GM21526 (cell line): ENCODE data around the gene GLTP.
"Not testable (repeated sequence)": the region's sequence is repeated elsewhere in the genome, so short reads cannot be mapped to it uniquely, and the experiment has no call there.

Experiments used
- ATAC-seq: cut with Tn5 transposase; IDR thresholded peaks from one replicate; pipeline ENCODE4 v1.9.1; 2021; ENCODE audit warnings: moderate library complexity; ENCODE audit not compliant: unreplicated experiment, low FRiP score

Gene GLTP, protein sequence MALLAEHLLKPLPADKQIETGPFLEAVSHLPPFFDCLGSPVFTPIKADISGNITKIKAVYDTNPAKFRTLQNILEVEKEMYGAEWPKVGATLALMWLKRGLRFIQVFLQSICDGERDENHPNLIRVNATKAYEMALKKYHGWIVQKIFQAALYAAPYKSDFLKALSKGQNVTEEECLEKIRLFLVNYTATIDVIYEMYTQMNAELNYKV

DNA sequence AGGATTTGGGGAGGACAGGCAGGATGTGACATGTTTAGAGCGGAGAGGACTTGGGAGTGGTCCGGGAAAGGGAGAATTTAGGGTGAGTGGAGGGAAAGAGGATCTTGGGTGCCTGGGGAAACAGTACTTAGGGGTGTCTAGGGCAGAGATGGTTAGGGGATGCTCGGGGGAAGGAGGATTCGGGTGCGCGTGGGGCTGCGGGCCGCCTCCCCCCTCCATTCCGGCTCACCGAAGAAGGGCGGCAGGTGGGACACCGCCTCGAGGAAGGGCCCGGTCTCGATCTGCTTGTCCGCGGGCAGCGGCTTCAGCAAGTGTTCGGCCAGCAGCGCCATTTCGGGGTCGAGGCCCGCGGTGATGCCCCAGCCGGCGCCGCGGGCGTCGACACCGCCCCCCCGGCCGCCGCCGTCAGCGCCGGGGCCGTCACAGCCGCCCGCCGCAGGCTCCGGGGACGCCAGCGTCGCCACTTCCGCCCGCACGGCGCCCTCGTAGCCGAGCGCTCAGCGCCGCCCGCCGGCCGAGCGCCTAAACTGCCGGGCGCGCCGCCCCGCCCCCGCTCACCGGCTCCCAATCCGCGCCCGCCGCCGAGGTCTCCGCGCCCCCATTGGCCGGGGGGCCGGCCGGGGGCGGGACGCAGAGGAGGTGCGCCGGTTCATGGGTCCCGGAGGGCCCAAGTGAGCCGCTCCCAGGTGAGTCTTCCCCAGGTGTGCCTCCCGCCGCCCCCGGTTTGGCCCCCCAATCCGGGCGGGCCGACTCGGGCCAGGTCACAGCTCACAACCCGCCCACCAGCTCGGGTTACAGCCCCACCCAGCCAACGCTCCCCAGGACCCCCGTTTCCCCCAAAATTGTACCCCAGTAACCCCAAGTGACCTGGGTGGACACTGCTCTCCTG is at the start of gene GLTP:
GLTP (minus strand) TSS at position 499 of the 889 bp plus-strand sequence; CDS start at position 332, 167 bp downstream.
- ATAC-seq, result peak; percentile 84

DNA sequence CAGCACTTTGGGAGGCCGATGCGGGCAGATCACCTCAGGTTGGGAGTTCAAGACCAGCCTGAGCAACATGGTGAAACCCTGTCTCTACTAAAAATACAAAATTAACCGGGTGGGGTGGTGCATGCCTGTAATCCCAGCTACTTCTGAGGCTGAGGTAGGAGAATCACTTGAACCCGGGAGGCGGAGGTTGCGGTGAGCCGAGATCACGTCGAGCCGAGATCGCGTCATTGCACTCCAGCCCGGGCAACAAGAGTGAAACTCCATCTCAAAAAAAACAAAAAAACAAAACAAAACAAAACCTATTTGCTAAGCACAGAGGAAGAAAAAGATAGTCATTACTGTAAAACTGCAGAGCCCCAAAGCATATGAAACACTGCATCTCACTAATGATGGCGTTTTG is 49.0 kb upstream of the GLTP start:
- not testable (repeated sequence) for ATAC-seq

DNA sequence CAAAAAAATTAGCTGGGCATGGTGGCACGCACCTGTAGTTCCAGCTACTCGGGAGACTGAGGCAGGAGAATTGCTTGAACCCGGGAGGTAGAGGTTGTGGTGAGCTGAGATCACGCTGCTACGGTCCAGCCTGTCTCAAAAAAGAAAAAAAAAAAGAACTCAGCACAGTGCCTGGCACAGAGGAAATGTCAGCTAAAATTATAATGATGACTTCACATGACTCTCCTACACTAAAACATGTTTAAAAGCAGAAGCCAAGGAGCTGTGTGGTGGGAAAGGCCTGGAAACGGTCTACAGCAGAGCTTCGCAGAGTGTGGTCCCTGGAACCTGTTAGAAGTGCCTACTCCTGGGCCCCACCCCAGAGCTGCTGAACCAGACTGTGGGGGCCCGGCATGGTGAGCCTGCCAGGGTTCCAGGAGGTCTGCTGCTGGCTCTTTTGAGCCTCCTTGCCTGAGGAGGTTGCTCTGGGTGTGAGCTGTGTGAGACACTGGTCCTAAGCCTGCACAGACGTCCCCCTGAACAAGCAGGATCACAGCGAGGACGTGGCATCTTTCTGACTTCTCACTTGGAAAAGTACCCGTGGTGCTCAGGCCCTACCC is 47.8 kb upstream of the GLTP start:
- no peak for ATAC-seq

DNA sequence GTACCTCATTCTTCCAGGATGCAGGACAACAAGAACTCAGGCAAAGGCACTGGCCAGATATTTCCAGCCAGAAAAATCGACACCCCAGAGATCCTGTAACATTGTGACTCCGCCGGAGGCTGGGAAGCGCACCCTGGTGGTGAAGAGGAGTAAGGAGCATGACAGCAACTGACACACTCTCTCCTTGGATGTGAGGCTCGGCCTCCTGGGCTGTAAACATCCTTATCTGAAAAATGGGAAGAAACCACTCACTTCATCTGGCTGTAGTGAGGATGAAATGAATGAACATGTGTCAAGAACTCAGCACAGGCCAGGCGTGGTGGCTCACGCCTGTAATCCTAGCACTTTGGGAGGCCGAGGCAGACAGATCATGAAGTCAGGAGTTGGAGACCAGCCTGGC is 47.3 kb upstream of the GLTP start:
- ATAC-seq, result no peak

DNA sequence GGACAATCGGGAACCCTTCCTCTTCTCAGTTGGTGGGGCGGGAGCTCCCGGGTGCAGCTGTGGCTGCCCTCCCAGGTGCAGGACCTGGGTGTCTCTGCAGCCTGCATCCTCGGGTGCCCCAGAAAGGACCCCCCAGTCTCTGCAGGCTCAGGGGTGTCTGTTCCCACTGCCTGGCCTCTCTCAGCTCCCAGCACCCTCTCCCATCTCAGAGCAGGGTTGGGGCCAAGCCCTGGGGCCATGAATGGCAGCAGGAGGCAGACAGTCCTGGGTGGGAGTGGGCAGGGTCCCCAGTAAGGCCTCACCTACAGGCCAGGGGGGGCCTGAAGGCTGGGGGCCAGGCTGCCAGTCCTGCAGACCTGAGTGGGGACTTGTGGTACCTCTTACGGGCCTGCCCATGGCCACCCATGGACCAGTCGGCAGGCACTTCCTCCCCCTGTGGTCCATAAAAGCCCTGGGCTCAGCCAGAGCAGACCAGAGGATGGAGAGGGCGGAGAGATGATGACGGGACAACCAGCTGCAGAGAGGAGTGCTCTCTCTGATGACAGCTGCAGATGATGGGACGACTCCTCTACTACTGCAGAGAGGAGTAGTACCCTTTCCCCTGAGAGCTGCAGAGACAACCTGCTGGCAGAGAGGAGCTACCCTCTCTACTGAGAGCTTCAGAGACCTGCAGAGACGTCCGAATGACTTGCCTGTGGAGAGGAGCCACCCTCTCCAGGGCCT is 46.3 kb upstream of the GLTP start:
- no peak for ATAC-seq

DNA sequence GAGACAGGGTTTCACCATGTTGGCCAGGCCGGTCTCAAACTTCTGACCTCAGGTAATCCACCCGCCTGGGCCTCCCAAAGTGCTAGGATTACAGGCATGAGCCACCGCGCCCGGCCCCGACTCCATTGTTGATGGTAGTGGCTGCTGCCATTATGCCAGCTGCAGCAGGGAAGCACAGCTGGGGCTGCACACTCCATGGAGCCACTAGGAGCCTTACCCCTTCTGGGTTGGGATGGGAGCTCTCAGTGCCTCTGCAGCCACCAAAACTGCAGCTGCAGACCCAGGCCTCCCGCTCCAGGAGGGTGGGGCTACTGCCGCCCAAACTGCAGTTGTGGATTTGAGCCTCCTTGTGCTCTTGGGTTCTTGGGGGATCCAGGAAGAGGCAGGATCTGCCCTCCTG is 45.7 kb upstream of the GLTP start:
- no peak for ATAC-seq

DNA sequence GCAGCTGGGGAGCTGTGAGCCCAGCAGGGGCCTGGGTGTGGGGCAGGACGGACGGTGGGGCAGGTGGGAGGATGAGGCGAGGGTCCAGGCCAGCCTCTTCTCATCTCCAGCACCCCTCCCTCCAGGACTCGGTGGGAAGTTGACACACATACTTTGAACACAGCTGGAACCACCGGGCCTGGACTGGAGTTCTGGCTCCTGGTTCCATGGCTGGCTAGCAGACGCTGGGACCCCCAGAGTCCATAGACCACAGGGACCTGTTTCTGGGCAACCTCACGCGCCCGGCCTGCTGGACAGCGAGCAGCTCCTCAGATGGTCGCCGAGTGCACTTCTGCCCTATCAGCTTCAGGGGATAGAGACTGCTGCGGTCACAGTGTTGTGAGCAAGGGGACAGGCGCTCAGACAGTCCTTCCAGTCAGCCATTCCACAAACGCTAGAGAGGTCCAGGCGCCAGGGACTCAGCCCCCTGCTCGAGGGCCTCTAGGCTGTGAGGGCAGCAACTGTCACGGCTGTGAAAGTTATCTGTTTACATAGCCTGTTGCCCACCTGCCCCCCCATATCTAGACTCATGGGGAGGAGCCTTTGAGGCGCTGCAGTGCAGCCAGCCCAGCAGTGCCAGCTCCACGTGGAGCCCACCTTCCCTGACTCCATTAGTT is 45.0 kb upstream of the GLTP start:
- ATAC-seq, result no peak

DNA sequence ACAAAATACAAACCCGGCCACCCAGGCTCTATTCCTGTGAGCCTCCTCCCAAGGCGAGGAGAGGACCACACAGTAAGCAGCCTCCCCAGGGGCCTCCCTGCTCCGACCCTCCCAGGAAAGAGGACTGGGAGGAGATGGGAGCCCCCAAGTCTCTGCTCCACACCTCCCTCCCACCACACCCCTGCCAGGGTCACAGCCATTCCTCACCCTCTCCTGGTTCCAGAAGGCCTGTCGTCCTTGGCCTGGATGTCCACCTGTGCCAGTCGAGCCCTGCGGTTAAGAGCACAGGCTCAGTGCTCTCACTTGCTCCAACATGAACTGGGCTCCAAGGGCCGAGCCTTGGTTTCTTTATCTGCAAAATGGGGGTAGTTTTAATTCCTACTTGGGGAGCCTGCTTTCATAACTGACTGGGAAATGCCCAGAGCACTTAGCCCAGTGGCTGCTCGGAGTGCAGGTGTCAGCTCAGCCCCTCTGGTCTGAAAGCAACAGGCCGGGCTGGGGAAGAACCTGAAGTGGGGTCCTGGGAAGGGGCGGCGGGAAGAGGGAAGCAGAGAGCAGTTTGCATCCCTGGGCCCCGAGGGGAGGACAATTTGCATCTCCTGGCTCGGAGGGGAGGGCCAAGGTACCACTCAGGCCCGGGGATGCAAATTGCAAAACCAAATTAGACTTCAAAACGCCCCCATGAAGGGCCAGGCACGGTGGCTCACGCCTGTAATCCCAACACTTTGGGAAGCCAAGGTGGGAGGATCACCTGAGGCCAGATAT is 43.3 kb upstream of the GLTP start:
- ATAC-seq, result no peak

DNA sequence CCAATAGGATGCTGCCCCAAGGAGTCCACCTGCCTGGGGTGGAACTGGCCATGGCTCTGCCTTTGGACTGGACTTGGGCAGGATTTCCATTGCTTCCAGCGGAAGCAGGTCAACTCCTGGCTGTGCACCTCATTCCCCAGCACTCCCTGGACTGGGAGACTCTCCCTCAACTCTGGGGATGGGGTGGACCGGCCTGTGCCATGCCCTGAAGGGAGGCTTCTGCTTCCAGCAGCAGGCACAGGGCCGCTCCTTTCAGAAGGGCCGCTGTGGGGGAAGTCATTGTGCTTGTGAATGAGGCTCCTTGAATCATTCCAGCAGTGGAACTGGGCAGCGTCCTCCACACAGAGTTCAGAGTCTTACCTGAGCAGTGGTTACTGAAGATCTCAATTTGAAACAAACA is 42.7 kb upstream of the GLTP start:
- no peak for ATAC-seq

DNA sequence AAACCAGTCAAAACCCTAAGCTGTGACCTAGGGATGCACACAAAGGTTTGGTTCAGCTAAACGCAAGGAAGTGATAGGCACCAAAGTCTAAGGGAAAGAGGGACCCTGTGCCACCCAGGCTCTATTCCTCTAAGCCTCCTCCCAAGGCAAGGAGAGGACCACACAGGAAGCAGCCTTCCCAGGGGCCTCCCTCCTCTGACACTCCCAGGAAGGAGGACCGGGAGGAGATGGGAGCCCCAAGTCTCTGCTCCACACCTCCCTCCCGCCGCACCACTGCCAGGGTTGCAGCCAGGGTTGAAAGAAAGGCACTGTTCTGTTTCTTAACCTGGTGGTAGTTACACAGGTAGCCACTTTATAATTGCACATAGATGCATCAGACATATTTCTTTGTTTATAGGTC is 41.6 kb upstream of the GLTP start:
- ATAC-seq, result no peak

DNA sequence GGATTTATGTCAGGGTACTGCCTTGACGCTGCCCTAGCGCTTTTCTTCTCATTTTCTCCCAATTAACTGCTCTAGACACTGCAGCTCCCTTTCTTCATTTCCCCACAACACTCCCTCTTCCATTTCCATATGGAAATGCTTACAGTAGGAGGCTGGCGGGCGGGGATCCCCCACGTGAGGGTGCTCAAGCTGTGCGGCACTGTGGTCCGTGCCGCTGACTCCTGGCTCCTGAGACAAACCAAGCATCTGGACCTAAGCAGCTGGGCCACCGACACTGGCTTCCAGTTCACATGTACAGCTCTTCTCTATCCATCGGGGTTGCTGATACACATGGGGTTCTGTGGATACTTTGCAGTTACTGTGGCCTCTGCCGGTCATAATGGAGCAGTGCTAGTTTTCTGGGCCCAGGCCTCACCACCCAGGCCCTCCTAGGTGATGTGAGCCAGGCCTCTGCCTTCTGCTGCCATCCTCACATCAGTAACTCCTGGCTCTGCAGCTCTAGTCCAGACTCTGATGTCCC is 40.0 kb upstream of the GLTP start:
- ATAC-seq, result no peak

DNA sequence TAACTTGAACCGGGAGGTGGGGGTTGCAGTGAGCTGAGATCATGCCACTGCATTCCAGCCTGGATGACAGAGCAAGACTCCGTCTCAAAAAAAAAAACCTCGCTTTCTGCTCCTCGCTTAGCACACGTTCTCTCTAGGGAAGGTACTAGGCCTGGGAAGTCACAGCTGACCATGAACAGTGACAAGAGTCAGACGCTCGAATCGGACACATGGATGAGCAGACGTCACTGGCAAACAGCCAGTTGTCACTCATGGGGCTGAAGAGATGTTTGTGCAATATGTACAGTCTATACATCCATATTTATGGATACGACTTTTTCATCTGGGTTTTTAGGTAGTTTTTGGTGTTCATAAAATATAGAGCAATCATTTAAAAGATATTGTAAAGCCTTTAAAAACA is 39.1 kb upstream of the GLTP start:
- no peak for ATAC-seq

DNA sequence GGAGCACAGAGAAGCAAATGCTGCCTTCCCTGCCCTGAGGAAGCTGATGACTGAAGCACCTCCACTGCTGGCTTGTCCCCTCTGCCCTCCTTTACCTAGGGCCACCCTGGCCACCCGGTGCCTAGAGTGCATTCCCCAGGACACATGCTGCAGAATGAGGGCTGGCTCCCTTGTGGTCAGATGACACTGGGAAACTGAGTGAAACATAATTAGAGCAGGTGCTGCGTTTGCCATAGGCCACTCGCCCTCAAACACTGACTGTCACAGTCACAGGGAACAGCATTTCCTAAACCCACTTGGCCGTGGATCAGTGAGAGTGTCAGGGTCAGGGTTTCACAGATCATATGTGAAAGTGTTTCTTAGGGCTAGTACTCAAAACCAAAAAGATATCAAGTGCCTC is 35.7 kb upstream of the GLTP start:
- no peak for ATAC-seq

DNA sequence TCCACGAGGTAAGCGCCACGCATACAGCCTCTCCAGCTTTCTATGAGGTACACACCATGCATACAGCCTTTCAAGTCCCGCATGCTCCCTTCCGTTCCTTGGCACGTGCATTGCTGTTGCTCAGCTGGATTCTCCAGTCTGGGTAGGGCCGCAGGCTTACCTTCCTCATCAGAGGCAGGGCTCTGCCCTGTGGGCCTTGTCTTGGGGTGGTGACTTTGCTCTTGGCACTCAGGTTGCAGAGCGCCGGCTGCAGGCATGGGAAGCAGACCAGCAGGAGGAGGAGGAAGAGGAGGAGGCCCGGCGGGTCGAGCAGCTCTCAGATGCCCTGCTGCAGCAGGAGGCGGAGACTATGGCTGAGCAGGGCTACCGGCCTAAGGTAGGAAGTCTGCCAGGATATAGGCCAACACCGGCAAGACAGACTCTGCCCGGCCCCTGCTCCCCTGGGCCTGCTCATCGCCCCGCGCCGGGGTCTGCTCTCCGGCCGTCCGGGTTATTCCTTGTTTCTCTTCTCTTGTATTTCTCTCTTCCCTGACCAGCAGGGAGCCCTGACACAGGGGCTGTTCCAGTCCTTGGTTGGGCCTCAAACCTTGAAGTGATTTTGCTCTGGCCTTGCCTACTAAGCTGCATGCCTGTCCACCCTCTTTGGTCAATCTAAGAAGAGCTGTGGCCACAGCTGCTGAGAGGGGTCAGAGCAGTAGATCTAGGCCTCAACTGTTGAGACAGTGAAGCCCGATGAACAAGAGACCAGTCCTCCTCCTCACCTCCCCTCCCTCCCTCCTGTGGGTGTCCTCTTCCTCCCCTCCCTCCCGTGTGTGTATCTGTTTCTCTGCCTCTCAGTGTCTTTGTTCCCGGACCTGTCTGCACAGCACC is 35.1 kb upstream of the GLTP start:
- ATAC-seq, result no peak

DNA sequence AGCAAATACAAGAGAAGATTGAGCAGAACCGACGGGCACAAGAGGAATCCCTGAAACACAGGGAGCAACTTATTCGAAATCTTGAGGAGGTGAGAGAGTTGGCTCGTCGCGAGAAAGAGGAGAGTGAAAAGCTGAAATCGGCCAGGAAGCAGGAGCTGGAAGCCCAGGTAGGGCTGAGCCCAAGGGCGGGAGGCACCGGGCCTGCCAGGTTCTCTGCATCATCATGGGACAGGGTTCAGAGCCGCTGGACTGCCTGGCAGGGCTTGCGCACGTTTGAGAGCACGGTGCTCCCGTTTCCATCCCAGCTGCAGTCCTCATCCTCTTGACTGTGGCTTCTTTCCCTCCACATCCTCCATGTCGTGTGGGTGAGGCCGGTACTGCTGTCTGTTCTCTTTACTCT is 34.1 kb upstream of the GLTP start:
- no peak for ATAC-seq

DNA sequence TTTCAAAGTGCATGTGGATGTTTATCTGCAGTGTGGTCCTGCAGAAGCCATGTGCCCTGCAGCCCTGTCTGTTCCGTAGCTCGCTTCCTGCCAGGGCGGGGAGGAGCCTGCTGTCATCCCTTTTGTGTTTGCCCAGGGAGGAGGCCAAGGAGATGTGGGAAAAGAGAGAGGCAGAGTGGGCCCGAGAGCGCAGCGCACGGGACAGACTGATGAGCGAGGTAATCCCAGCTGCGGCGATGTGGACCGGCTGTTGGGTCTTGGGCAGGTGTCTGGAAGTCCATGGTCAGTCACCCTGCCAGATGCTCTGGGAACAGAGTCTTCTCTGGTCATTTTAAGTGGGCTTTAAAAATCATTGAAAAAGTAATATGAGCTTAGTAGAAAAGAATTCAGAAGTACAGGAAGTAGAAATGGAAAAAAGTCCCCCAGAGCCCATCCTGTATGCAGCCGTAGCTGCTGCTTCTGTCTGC is 32.5 kb upstream of the GLTP start:
- ATAC-seq, result no peak

DNA sequence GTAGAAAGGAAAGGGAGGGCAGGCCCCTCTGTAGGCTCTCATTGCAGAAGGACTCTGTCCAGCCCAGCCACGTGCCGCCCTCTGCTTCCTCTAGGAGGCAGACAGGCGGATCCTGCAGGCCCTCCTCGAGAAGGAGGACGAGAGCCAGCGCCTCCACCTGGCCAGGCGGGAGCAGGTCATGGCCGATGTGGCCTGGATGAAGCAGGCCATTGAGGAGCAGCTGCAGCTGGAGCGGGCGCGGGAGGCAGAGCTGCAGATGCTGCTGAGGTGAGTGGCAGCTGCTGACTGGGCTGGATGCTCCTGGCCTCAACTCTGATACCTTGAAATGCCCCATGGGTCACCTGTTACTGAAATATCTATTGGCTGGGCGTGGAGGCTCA is 30.6 kb upstream of the GLTP start:
- ATAC-seq, result no peak

DNA sequence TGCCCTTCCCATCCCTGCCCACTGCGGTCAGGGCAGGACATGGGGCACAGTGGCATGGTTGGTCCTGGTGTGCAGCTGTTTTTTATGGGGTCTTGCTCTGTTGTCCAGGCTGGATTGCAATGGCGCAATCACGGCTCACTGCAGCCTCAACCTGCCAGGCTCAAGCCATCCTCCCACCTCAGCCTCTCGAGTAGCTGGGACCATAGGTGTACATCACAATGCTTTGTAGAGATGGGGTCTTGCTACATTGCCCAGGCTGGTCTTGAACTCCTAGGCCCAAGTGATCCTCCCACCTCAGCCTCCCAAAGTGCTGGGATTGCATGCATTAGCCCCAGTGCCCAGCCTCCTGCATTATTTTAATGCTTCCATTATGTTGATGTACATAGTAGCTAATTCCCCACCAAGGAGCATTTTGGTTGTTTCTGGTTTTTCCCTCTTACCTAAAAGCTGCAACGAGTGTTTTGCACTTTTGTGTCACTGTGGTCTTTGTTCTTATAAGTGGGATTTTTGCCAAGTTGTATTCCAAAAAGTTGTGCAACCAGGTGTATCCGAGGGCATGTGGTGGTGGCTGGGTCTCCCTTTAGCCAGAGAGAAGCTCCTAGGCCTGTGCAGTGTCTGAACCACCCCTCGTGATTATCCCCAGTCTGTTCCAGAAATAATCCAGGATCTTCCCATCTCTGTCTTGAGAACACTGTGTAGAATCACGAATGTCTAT is 30.1 kb upstream of the GLTP start:
- no peak for ATAC-seq
